Activated T-cell treated with anti-CD3 and anti-CD28 coated beads for 48 hours (primary cell): ENCODE measurements around the gene SCEL.
"Not testable (repeated sequence)": the region's sequence is repeated elsewhere in the genome, so short reads cannot be mapped to it uniquely, and the experiment has no call there.

Experiments used
- DNase-seq: peaks from one replicate; pipeline ENCODE4 v3.0.0-alpha.2; 2020; ENCODE audit warnings: low read depth

SCEL gene

DNA sequence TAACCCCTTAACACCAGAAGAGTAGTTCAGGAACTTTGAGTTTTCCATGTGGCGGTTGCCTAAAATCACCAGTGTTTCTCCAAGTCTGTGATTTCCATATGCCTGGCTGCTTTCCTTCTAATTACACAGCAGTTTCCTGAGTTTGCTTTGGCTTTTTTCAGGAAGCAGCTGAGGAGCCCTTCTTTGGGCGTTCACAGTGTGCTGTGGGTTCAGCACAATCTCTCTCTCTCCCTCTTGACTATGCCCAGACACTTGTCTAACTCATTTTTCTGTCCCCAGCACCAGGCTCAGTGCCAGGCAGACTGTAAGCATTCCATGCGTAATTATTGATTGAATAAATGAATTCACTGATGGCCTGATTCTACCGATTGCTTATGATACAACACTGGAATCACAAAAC, 19.7 kb downstream of the SCEL start:
- no peak for DNase-seq

DNA sequence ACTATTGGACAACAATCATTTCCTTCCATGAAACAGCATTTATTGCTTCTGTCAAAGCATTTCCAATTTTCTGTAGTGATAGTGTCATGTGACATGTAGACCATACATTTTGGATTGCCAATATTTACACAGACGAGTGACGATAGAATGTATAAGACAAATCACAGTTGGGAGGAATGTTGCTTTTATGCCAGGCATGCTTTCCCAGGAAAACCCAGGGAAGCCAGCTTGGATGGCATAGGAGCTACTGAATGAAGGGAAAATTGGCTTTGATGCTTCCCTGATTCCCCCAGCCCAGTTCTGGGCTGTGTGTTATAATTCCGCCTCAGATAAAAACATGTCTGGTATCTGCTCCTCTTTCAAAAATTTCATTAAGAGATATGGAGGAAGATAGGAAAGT, 22.5 kb downstream of the SCEL start:
- no peak for DNase-seq

DNA sequence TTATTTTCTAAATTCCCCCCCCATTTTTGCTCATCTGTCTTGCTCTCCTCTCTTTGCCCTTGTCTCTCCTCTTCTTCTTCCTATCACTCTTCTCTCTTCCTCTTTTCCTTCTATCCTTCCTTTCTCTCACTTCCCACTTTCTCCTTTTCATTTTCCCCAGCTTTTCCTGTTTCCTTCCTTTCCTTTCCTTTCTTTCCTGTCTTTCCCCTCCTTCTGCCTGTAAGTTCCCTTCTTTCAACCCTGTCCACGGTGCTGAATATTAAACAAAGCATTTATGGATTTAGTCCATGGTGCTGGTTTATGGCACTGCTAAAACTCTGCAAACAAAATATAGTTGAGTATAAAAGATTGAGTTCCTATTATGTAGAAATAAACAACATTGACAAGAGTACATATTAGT, 27.6 kb downstream of the SCEL start:
- DNase-seq, result no peak

DNA sequence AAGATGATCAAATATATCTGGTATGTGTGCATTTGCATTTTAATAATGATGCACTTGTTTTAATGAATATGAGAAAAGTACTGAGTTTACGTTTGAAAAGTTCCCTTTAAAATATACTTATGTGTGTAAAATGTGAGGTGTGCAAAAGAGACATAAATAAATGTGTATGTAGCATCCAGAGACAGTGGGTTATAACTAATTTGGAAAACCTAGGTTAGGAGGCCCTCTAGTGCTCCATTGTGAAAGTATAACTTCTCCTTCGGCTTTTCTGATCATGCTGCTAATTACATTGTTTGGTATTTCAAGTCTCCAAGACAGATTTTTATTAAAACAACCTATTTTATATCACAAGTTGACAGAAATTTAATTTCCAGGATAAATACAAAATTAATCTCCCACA, 30.1 kb downstream of the SCEL start:
- no peak for DNase-seq

DNA sequence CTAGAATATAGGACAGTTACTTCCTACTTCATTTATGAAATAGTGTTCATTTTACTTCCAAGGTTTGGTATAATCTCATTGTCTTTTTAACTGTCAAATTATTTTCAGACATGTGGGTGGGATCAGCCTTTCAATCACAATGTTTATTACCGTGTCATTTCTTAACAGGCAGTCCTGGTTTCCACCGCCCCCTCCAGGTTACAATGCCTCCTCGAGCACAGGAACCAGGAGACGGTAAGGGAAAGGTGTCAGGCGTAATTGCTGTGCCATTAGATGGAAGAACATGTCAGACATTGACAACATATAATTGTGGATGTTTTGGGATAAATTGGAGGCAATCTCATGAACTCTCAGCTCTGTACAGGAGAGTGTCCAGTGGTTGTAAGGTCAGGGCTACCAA, 36.5 kb downstream of the SCEL start:
- DNase-seq, result no peak

GRCh38 chr13:77574096-77574495, 38.6 kb downstream of the SCEL start:
- DNase-seq, result no peak

DNA sequence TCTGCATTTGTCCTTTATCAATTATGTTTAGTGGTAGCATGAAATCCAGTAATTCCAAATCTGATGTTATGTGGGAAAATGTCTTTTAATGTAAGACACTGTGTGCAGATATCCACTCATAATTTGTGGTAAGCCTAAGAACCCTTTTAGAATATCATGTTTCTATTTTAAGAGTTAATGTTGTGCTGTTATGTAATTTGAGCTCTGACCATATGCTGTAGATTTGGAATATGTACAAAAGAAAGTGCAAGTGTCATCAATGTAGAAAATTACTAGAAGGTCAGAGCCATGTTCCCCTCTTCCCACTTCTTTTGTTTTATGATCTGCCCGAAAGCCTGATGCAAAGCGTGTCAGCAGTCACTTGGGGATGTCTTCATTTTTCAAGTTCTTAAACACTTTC, 44.5 kb downstream of the SCEL start:
- no peak for DNase-seq

GRCh38 chr13:77580748-77581147, 45.2 kb downstream of the SCEL start:
- no peak for DNase-seq

DNA sequence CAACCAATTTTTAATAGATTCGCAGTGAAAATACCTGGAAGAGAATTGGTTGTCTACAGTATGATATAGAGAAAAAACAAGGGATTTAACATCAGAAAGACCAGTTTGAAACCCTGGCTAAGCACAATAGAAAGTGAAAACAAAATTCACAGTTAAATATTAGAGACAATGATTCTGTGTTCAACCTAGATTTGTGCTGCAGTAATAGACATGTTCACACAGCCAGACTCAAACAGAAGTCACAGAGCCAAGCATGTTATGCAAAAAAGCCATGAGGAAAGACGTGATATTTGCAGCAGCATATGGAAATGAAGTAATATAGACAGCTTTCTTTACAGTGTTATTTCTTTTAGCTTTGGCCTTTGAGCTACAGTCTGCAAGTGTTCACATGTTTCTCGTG, 48.1 kb downstream of the SCEL start:
- no peak for DNase-seq

DNA sequence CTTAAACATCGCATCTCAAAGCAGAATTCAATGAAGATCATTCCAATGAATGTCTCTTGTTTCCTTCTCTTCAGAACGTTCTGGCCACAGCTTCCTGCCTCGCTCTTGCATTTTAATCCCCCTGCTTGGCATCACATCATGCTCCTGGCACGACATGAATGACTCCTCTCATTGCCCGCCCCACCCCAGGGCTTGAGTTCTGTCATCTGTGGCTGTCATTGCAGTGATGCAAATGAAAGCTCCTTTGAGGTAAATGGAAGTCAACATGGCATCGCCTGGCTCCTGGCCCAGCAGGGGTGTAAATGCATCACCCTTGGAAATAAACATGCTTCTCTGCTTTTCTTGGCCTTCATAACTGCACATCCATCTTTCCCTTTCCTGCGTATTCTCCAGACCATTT, 48.6 kb downstream of the SCEL start:
- no peak for DNase-seq

DNA sequence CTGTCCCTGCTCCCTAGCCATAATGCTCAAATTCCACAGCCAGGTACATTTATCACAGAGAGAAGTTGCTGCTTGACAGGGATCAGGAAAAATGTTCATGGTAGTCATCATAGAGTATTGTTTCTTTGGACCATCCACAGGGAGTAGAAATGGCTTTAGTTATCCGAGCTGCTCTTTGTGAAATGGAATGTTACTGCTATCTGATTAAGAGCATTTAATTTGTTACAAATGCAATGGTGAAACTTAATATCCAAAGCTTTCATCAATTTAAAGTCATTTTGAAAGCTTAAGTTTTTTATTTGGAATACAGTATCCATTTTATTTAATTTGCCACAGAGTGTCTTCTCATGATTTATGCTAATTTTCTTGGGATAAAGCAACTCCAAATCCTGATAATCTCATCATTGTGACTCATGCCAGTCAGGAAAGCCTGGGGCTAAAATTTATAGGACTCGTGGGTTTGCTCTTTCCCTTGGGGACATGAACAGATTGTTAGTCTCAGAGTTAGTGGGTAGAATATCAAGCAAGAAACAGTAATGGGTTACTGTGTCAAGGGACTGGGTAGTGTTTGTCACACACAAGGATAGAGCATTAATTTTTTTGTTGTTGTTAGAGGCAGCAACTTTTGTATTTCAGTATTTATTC, 59.8 kb downstream of the SCEL start:
- no peak for DNase-seq

GRCh38 chr13:77596777-77597176, 61.3 kb downstream of the SCEL start:
- no peak for DNase-seq

- DNase-seq, result no peak
These were observed 63.8 kb downstream of the SCEL start for GRCh38 chr13:77599351-77599750.

DNA sequence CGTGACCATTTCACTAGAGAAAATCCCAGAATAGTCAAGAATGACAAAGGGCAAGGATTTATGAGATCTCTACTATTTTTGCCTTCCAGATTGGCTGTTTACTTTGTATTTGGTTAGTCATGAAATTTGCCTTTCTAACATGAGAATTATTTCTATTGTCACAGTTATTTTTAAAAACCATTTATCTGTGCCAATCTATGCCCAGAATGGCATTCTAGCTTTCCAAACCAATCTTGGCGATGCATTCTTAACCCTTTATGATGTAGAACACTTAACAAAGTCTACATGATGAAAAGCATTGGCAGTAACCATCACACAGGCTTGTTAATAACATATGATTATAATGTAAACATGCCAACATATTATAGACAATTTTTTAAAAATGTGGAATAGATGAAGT, 65.2 kb downstream of the SCEL start:
- no peak for DNase-seq

DNA sequence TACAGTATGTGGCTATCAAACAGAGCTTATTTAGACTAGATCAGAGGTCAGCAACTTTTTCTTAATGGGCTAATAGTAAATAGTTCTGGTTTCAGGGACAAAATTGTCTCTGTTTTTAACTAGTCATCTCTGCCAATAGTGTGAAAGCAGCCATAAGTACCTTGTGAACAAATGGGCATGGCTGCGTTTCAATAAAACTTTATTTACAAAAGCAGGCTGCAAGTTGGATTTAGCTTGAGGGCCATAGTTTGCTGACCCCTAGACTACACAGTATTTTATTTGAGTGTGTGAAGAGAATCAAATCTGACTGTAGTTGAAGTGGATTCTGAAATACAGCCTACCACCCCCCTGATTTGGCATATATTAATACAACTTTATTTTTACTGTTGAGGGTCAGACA, 75.6 kb downstream of the SCEL start:
- DNase-seq, result no peak

DNA sequence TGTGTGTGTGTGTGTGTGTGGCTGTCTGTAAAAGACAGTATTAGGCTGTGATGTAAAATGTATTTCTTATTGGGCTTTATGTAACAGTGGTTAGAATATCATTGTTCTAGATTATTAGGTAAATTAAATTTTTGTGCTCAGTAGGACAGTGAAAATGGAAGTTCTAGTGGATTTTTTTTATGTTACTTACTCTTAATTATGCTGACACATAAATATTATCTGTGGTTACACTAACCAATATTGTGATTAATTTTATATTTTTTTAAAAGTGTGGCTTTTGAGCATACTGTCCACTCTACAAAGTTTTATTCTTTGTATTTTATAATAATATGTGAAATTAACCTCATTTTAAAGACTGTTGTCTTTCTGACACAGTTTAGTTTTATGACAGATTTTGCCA, 80.5 kb downstream of the SCEL start:
- no peak for DNase-seq

GRCh38 chr13:77619655-77620054, 84.1 kb downstream of the SCEL start:
- DNase-seq, result no peak

DNA sequence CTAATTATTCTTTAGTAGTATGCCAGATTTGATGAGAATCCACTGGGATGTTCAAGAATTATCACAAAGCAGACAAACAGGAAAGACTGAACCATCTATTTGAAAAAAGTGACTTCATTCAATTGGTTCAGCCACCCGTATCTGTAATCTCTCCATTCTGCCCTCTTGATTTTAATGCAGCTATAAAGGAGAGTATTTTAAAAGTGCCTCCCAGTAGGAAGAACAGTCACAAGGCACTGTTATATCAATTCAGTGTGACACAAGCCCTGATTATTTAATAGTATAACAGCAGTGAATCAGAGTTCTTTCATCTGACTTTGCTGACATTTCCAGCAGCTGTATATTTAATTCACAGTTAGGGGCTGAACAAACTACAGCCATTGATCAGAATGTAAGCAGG, 84.6 kb downstream of the SCEL start:
- no peak for DNase-seq

DNA sequence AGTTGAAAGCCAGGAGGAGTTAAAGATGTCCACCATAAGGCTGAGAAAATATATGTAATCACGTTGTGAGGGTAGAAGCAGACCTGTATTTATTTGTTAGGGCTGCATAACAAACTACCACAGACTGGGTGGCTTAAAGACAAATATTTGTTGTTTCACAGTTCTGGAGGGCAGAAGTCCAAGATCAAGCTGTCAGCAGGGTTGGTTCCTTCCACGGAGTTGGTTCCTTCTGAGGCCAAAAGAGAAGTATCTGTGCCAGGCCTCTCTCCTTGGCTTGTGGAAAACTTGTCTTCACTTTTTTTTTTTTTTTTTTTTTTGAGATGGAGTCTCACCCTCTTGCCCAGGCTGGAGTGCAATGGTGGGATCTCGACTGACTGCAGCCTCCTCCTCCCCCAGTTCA, 88.3 kb downstream of the SCEL start:
- no peak for DNase-seq

DNA sequence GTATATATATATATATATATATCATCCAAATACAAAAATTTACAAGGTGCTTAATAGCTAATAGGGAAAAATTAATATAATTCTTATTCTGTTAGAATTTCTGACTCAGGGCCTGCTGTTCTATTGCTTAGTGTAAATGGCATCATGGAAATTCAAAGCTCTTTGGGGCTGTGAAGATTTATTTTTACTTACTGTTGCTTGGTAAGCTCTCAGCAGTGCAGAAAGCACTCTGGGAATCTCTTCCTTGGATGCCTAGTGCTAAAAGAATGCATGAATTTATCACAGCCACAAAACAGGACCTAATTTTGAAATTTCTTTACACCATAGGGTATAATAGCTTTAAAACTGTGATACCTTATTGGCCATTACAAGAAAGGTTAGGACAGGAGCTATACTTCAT, 92.7 kb downstream of the SCEL start:
- DNase-seq, result no peak

- no peak for DNase-seq
These were observed 102.1 kb downstream of the SCEL start for GRCh38 chr13:77637588-77637987.

- no peak for DNase-seq
These were observed 114.9 kb downstream of the SCEL start for GRCh38 chr13:77650409-77650808.

DNA sequence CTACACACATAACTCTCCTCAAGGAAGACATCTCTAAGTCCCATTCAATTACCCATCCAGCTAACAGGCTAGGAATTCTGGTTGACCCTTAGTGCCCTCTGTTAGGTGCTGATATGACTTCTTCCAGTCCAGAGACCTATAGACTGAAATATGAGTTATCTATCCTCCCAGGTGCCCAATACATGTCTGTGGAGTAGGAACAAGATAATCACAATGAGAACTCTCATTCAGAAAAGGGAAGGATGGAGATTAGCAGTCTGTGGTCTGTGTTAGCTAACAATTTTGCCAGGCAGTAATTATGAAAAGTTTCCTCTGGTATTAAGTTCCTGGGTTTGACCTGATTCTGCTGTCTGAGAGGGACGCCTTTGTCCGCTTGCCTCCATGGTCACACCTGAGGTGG, 117.8 kb downstream of the SCEL start:
- DNase-seq, result no peak

GRCh38 chr13:77660016-77660415, 124.5 kb downstream of the SCEL start:
- DNase-seq, result not testable (repeated sequence)

DNA sequence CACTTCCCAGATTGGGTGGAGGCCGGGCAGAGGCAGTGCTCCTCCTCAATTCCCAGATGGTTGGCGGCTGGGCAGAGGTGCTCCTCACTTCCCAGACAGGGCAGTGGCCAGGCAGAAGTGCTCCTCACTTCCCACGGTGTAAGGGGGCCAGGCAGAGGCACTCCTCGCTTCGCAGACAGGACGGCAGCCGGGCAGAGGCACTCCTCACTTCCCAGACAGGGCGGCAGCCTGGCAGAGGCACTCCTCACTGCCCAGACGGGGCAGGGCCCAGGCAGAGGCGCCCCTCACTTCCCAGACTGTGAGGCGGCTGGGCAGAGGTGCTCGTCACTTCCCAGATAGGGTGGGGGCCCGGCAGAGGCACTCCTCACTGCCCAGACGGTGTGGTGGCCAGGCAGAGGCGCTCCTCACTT, 125.3 kb downstream of the SCEL start:
- no peak for DNase-seq
